SJSA1 (cell line): Measurements from ENCODE around the gene SLC12A7. TPM values are rescaled to one million over a fixed set of nuclear protein-coding genes. Genes with fewer than 3 reads are reported as not detected.
"Not testable (repeated sequence)": the region's sequence is repeated elsewhere in the genome, so short reads cannot be mapped to it uniquely, and the experiment has no call there.

Experiments used
- DNase-seq, 2 experiments: peaks; one replicate each; pipeline ENCODE4 v3.0.0-alpha.2; 2015 to 2020; ENCODE audit warnings: low spot score in 2 of 2, low read depth in 1 of 2
- H3K27ac ChIP-seq: fragments of 250-450 bp; sonication (Bioruptor Pico); 2 replicates; pipeline ENCODE4 v1.5.1; 2020; ENCODE audit warnings: mild to moderate bottlenecking, moderate library complexity
- H3K27me3 ChIP-seq: fragments of 250-450 bp; sonication (Bioruptor Pico); replicated peaks from 2 replicates; pipeline ENCODE4 v1.5.1; 2020; ENCODE audit warnings: mild to moderate bottlenecking, moderate library complexity
- H3K36me3 ChIP-seq: fragments of 250-450 bp; sonication (Bioruptor Pico); 2 replicates; pipeline ENCODE4 v1.5.1; 2020; ENCODE audit warnings: mild to moderate bottlenecking
- H3K4me1 ChIP-seq: fragments of 250-450 bp; sonication (Bioruptor Pico); replicated peaks from 2 replicates; pipeline ENCODE4 v1.6.1; 2021; ENCODE audit warnings: mild to moderate bottlenecking
- H3K4me3 ChIP-seq: fragments of 250-450 bp; sonication (Bioruptor Pico); 2 replicates; pipeline ENCODE4 v1.5.1; 2020; ENCODE audit warnings: mild to moderate bottlenecking
- H3K9me3 ChIP-seq: fragments of 250-450 bp; sonication (Bioruptor Pico); replicated peaks from 2 replicates; pipeline ENCODE4 v1.5.1; 2020; ENCODE audit warnings: mild to moderate bottlenecking
- total RNA-seq: library from RNA; depleted of rRNA; stranded (reverse); fragments of >200 nt; shearing (Covaris generic); gene quantifications from 2 replicates; pipeline ENCODE4 v1.2.3, GENCODE V29; 2014; rRNA removed

Gene SLC12A7
- total RNA-seq: 11.9 and 16.9 TPM in 2 replicates

- peaks cover 8% of the 10 kb centered on the region for H3K36me3 ChIP-seq
- H3K9me3 ChIP-seq: peaks cover 6% of the 10 kb centered on the region
- peaks cover 19% of the 10 kb centered on the region for H3K4me1 ChIP-seq
- H3K27ac ChIP-seq: 0 out of 2 replicates have a peak within 1 kb of the TSS, but pooled peaks have one; percentile 1
- H3K27me3 ChIP-seq: peaks cover 9% of the 10 kb centered on the region
- DNase-seq: peak in 1 of 2 experiments; percentile 53
- peak within 1 kb of the TSS; percentile 78 for H3K4me3 ChIP-seq
Measured at GRCh38 chr5:1111727-1112289, at the start of gene SLC12A7. Gene SLC12A7, minus strand, starts transcription at chr5:1112063. Its CDS starts 72 bp downstream, at chr5:1111991.

GRCh38 chr5:1161108-1161832 lies 49.4 kb upstream of the SLC12A7 start:
- H3K27ac ChIP-seq: no peak overlapping the region
- peaks cover 6% of the 10 kb centered on the region for H3K27me3 ChIP-seq
- no peaks in the 10 kb centered on the region for H3K36me3 ChIP-seq
- peaks cover 57% of the 10 kb centered on the region for H3K4me1 ChIP-seq
- no peaks in the 10 kb centered on the region for H3K9me3 ChIP-seq
- peak; percentile 69 to 88 for DNase-seq
- no peak overlapping the region for H3K4me3 ChIP-seq

- no peak overlapping the region for H3K4me3 ChIP-seq
- H3K27me3 ChIP-seq: peaks cover 14% of the 10 kb centered on the region
- no peak for DNase-seq
- no peak overlapping the region for H3K27ac ChIP-seq
- no peaks in the 10 kb centered on the region for H3K9me3 ChIP-seq
- H3K36me3 ChIP-seq: no peaks in the 10 kb centered on the region
- H3K4me1 ChIP-seq: peaks cover 56% of the 10 kb centered on the region
Measured at GRCh38 chr5:1159774-1160406, 48.0 kb upstream of the SLC12A7 start.

- Histone ChIP-seq H3K27me3 (peaks cover 14% of the 10 kb centered on the region), H3K27ac (no peak overlapping the region), H3K4me3 (no peak overlapping the region), H3K36me3 (no peaks in the 10 kb centered on the region), H3K9me3 (no peaks in the 10 kb centered on the region), H3K4me1 (peaks cover 60% of the 10 kb centered on the region)
- DNase-seq: peak in 1 of 2 experiments; percentile 58
Measured at GRCh38 chr5:1159341-1159675, 47.4 kb upstream of the SLC12A7 start.

- Histone ChIP-seq H3K27me3 (peaks cover 14% of the 10 kb centered on the region), H3K9me3 (no peaks in the 10 kb centered on the region), H3K36me3 (no peaks in the 10 kb centered on the region), H3K4me1 (peaks cover 65% of the 10 kb centered on the region), H3K4me3 (no peak overlapping the region), H3K27ac (no peak overlapping the region)
- peak; percentile 74 to 84 for DNase-seq
Measured at GRCh38 chr5:1158647-1159340, 46.9 kb upstream of the SLC12A7 start.

- Histone ChIP-seq H3K27me3 (peaks cover 14% of the 10 kb centered on the region), H3K4me1 (peaks cover 78% of the 10 kb centered on the region)
- not testable (repeated sequence) for DNase-seq, H3K4me3 ChIP-seq, H3K36me3 ChIP-seq, H3K27ac ChIP-seq, H3K9me3 ChIP-seq
Measured at GRCh38 chr5:1157461-1157986, 45.7 kb upstream of the SLC12A7 start.

GRCh38 chr5:1156754-1157460 lies 45.0 kb upstream of the SLC12A7 start:
- Histone ChIP-seq H3K27me3 (peaks cover 14% of the 10 kb centered on the region), H3K9me3 (no peaks in the 10 kb centered on the region), H3K36me3 (no peaks in the 10 kb centered on the region), H3K27ac (no peak overlapping the region), H3K4me3 (no peak overlapping the region), H3K4me1 (peaks cover 78% of the 10 kb centered on the region)
- DNase-seq: no peak

GRCh38 chr5:1156033-1156753 lies 44.3 kb upstream of the SLC12A7 start:
- peak overlapping the region; percentile 22 for H3K4me3 ChIP-seq
- H3K36me3 ChIP-seq: no peaks in the 10 kb centered on the region
- no peak for DNase-seq
- no peak overlapping the region for H3K27ac ChIP-seq
- peaks cover 78% of the 10 kb centered on the region for H3K4me1 ChIP-seq
- H3K9me3 ChIP-seq: no peaks in the 10 kb centered on the region
- peaks cover 14% of the 10 kb centered on the region for H3K27me3 ChIP-seq

GRCh38 chr5:1155191-1156032 lies 43.5 kb upstream of the SLC12A7 start:
- no peaks in the 10 kb centered on the region for H3K36me3 ChIP-seq
- H3K9me3 ChIP-seq: no peaks in the 10 kb centered on the region
- H3K27ac ChIP-seq: no peak overlapping the region
- DNase-seq: no peak
- peaks cover 14% of the 10 kb centered on the region for H3K27me3 ChIP-seq
- H3K4me1 ChIP-seq: peaks cover 80% of the 10 kb centered on the region
- peak overlapping the region; percentile 22 for H3K4me3 ChIP-seq

GRCh38 chr5:1153428-1153827 lies 41.6 kb upstream of the SLC12A7 start:
- Histone ChIP-seq H3K4me1 (peaks cover 69% of the 10 kb centered on the region), H3K9me3 (no peaks in the 10 kb centered on the region), H3K4me3 (no peak overlapping the region), H3K27ac (no peak overlapping the region; the same call in 1 of the 2 replicates), H3K27me3 (peaks cover 14% of the 10 kb centered on the region), H3K36me3 (0 out of 2 replicates have a peak, but pooled peaks cover 3% of the 10 kb centered on the region)
- no peak for DNase-seq

- H3K4me3 ChIP-seq: no peak overlapping the region
- peaks cover 11% of the 10 kb centered on the region for H3K27me3 ChIP-seq
- H3K36me3 ChIP-seq: 0 out of 2 replicates have a peak, but pooled peaks cover 3% of the 10 kb centered on the region
- peak; percentile 97 to 98 for DNase-seq
- H3K9me3 ChIP-seq: no peaks in the 10 kb centered on the region
- H3K4me1 ChIP-seq: peaks cover 63% of the 10 kb centered on the region
- H3K27ac ChIP-seq: peak overlapping the region; percentile 76
Measured at GRCh38 chr5:1152771-1153282, 41.0 kb upstream of the SLC12A7 start.

GRCh38 chr5:1152156-1152555 lies 40.3 kb upstream of the SLC12A7 start:
- H3K36me3 ChIP-seq: 0 out of 2 replicates have a peak, but pooled peaks cover 3% of the 10 kb centered on the region
- peak overlapping the region; percentile 7; the same call in 1 of the 2 replicates for H3K4me3 ChIP-seq
- peak overlapping the region; percentile 76 for H3K27ac ChIP-seq
- peak; percentile 90 to 95 for DNase-seq
- H3K4me1 ChIP-seq: peaks cover 61% of the 10 kb centered on the region
- peaks cover 10% of the 10 kb centered on the region for H3K27me3 ChIP-seq
- H3K9me3 ChIP-seq: no peaks in the 10 kb centered on the region
